ENCODE measurements around the gene THPO.

THPO gene

GRCh38 chr3:184378651-184379357 is 797 bp upstream of the THPO start:
- no peak for TF ChIP-seq CTCF (IDR thresholded peaks at IDR 0.05; ENCODE audit: insufficient read depth, low read length, missing control alignments)
- CTCF ChIA-PET: interaction anchor here (1.0 to 1.8 kb wide), 4 partner anchors 11 to 165 kb away, joined by 3 to 9 read pairs (median 5); no protein-coding TSS in a partner anchor
- H3K4me3 ChIP-seq (ENCODE audit: low read depth, low read length): no peak overlapping the region; the same call in 1 of the 2 replicates
- POLR2A ChIA-PET: no interaction called here
- no peak for DNase-seq (ENCODE audit: low read depth, low spot score)

GRCh38 chr3:184377374-184377773 is 633 bp downstream of the THPO start:
- DNase-seq (ENCODE audit: low read depth, low spot score): no peak
- CTCF ChIA-PET: interaction anchor here (0.5 to 1.5 kb wide), 4 partner anchors 137 to 432 kb away, joined by 3 to 9 read pairs (median 6); no protein-coding TSS in a partner anchor
- H3K4me3 ChIP-seq (ENCODE audit: low read depth, low read length): no peak overlapping the region
- POLR2A ChIA-PET: no interaction called here
- TF ChIP-seq CTCF (IDR thresholded peaks at IDR 0.05; ENCODE audit: insufficient read depth, low read length, missing control alignments): no peak

- DNase-seq (ENCODE audit: low read depth, low spot score): no peak
- CTCF ChIA-PET: interaction anchor here (0.5 to 11.5 kb wide), 7 partner anchors 9 to 166 kb away, joined by 3 to 469 read pairs (median 9); no protein-coding TSS in a partner anchor
- TF ChIP-seq CTCF (IDR thresholded peaks at IDR 0.05; ENCODE audit: insufficient read depth, low read length, missing control alignments): no peak
- POLR2A ChIA-PET: no interaction called here
- H3K4me3 ChIP-seq (ENCODE audit: low read depth, low read length): no peak overlapping the region
Observed at GRCh38 chr3:184375747-184376461, 2.1 kb downstream of the THPO start.

- no peak overlapping the region for H3K4me3 ChIP-seq (ENCODE audit: low read depth, low read length)
- no peak for DNase-seq (ENCODE audit: low read depth, low spot score)
- POLR2A ChIA-PET: interaction anchor here (0.7 to 1.3 kb wide), 2 partner anchors 102 to 169 kb away, joined by 3 to 4 read pairs; no protein-coding TSS in a partner anchor
- CTCF ChIA-PET: interaction anchor here (0.7 to 11.5 kb wide), 12 partner anchors 8 to 435 kb away, joined by 3 to 469 read pairs (median 42); partner anchors contain the start of gene CHRD
- no peak for TF ChIP-seq CTCF (IDR thresholded peaks at IDR 0.05; ENCODE audit: insufficient read depth, low read length, missing control alignments)
Observed at GRCh38 chr3:184373422-184373821, 4.6 kb downstream of the THPO start.

GRCh38 chr3:184372911-184373310 is 5.1 kb downstream of the THPO start:
- ChIA-PET CTCF (interaction anchor here (1.1 to 11.5 kb wide), 20 partner anchors 8 to 435 kb away, joined by 3 to 469 read pairs (median 17); partner anchors contain the start of genes CHRD, CLCN2 and POLR2H), POLR2A (interaction anchor here (0.5 to 1.3 kb wide), 2 partner anchors 169 to 276 kb away, joined by 3 read pairs; no protein-coding TSS in a partner anchor)
- no peak for DNase-seq (ENCODE audit: low read depth, low spot score)
- H3K4me3 ChIP-seq (ENCODE audit: low read depth, low read length): no peak overlapping the region
- TF ChIP-seq CTCF (IDR thresholded peaks at IDR 0.05; ENCODE audit: insufficient read depth, low read length, missing control alignments): no peak
